Measurements from ENCODE around the gene PIGU. TPM values are rescaled to one million over a fixed set of nuclear protein-coding genes. Genes with fewer than 3 reads are reported as not detected.

The PIGU gene
- total RNA-seq, 5 donors from 2014 or later (not counting 1 experiment from before 2014, with no cell fraction given): 8.6 to 17.1 (median 13.6) TPM

DNA sequence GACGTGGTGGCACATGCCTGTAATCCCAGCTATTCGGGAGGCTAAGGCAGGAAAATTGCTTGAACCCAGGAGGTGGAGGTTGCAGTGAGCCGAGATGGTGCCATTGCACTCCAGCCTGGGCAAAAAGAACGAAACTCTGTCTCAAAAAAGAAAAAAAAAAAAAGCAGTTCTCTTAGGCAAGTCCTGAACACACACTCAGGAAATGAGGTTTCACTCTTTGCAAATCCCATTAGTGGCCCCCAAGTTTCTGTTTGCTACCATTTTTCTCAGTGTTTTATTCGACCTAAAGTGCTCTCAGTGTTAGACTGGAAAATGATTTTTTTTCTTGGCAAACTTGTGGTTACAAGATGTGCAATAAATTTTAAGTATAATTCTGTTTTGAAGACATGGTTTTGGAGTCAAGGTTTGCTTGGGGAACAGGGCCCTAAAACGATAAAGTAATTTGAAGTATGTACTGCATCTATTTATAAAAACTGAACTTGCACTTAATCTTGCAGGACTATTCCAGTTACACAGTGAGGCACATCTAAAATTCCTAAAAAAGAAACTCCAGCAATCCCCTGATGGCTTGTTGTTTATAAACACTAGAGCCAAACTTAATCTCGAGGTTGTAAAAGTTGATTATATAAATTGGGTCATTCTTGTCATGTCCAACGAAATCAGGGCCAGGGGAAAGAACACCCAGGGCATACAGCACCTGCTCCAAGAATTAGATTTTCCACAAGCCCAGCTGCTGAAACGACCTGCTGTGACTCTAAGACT, 75.8 kb downstream of the PIGU start:
- Histone ChIP-seq H3K9me3 (no peaks in the 10 kb centered on the region), H3K4me3 (ENCODE audit: control insufficient read depth in 1 of 2, extremely low read depth in 1 of 2, low read length in 1 of 2) (no peak overlapping the region), H3K4me1 (ENCODE audit: control insufficient read depth in 1 of 2, extremely low read depth in 1 of 2, insufficient read depth in 2 of 2, low read length in 2 of 2) (no peaks in the 10 kb centered on the region), H3K36me3 (ENCODE audit: control insufficient read depth in 2 of 2, extremely low read depth in 1 of 2, insufficient read depth in 1 of 2, low read length in 1 of 2) (no peaks in the 10 kb centered on the region), H3K27ac (ENCODE audit: low read length) (no peak overlapping the region), H3K27me3 (replicated peaks in 1 of 2; ENCODE audit: control insufficient read depth in 2 of 2, extremely low read depth in 1 of 2, insufficient read depth in 2 of 2, low read length in 1 of 2) (no peaks in the 10 kb centered on the region)
- DNase-seq (no peak), ATAC-seq (replicated peaks in 1 of 4) (no peak)
- Mint-ChIP-seq H3K9me3 (no peaks in the 10 kb centered on the region), H3K27me3 (no peaks in the 10 kb centered on the region), H3K4me1 (no peaks in the 10 kb centered on the region), H3K4me3 (no peak overlapping the region), H3K36me3 (peaks cover 7% of the 10 kb centered on the region), H3K27ac (no peak overlapping the region)
- ChIA-PET CTCF (no interaction called here), POLR2A (no interaction called here)
- 81% methylated on average over 2 of the region's 9 CpGs for WGBS (ENCODE audit: insufficient coverage)

GRCh38 chr20:34595377-34596184, 81.3 kb downstream of the PIGU start:
- Mint-ChIP-seq H3K4me3 (no peak overlapping the region), H3K36me3 (peaks cover 12% of the 10 kb centered on the region), H3K27me3 (no peaks in the 10 kb centered on the region), H3K4me1 (no peaks in the 10 kb centered on the region), H3K9me3 (no peaks in the 10 kb centered on the region), H3K27ac (no peak overlapping the region)
- DNase-seq (no peak), ATAC-seq (replicated peaks in 1 of 4) (no peak)
- no peak overlapping the region for H3K4me3 ChIP-seq (ENCODE audit: control insufficient read depth in 1 of 2, extremely low read depth in 1 of 2, low read length in 1 of 2)
- H3K4me1 ChIP-seq (ENCODE audit: control insufficient read depth in 1 of 2, extremely low read depth in 1 of 2, insufficient read depth in 2 of 2, low read length in 2 of 2): no peaks in the 10 kb centered on the region
- ChIA-PET CTCF (no interaction called here), POLR2A (no interaction called here)
- no peaks in the 10 kb centered on the region for H3K36me3 ChIP-seq (ENCODE audit: control insufficient read depth in 2 of 2, extremely low read depth in 1 of 2, insufficient read depth in 1 of 2, low read length in 1 of 2)
- no peaks in the 10 kb centered on the region for H3K27me3 ChIP-seq (replicated peaks in 1 of 2; ENCODE audit: control insufficient read depth in 2 of 2, extremely low read depth in 1 of 2, insufficient read depth in 2 of 2, low read length in 1 of 2)
- WGBS (ENCODE audit: insufficient coverage): 100% methylated on average over 4 of the region's 9 CpGs
- no peaks in the 10 kb centered on the region for H3K9me3 ChIP-seq
- H3K27ac ChIP-seq (ENCODE audit: low read length): no peak overlapping the region

DNA sequence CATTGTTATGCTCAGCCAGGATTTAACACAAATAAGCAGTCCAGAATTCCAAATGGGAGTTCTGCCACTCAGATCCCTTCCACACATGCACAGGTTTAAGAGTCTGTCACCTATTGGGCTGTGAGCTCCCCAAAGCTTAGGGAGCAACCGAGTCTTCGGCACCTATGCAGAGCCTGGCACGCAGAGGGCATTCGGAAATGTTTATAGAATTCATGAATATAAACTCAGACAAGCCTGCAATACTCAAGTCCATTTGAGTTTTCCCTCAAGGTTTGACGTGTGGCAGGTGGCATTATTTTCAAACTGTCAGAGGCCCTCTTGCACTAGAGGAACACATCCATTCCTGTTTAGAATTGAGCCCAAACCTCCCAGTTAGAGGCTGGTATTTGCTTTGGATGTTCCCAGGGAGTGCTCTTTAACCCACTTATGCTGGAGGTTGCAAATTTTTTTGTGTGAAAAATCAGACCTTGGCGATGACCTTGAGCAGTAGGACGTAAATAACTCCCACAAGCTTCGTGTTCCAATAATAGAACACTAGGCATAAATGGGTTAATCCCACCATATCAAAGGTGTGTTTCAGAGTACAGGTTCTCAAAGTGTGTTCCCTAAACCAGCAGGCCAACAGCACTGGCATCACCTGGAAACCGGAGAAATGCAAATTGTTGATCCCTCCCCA, 90.3 kb downstream of the PIGU start:
- Histone ChIP-seq H3K9me3 (no peaks in the 10 kb centered on the region), H3K4me1 (ENCODE audit: control insufficient read depth in 1 of 2, extremely low read depth in 1 of 2, insufficient read depth in 2 of 2, low read length in 2 of 2) (peaks cover 0 to 3% of the 10 kb centered on the region in 2 experiments), H3K27me3 (replicated peaks in 1 of 2; ENCODE audit: control insufficient read depth in 2 of 2, extremely low read depth in 1 of 2, insufficient read depth in 2 of 2, low read length in 1 of 2) (no peaks in the 10 kb centered on the region), H3K36me3 (ENCODE audit: control insufficient read depth in 2 of 2, extremely low read depth in 1 of 2, insufficient read depth in 1 of 2, low read length in 1 of 2) (peaks cover 9 to 29% of the 10 kb centered on the region in 2 donors), H3K27ac (ENCODE audit: low read length) (no peak overlapping the region), H3K4me3 (ENCODE audit: control insufficient read depth in 1 of 2, extremely low read depth in 1 of 2, low read length in 1 of 2) (no peak overlapping the region)
- 100% methylated on average over 2 of the region's 9 CpGs for WGBS (ENCODE audit: insufficient coverage)
- Mint-ChIP-seq H3K36me3 (peaks cover 22% of the 10 kb centered on the region), H3K9me3 (no peaks in the 10 kb centered on the region), H3K27ac (no peak overlapping the region), H3K27me3 (no peaks in the 10 kb centered on the region), H3K4me1 (peaks cover 0 to 8% (median 5%) of the 10 kb centered on the region in 3 donors), H3K4me3 (no peak overlapping the region)
- POLR2A ChIA-PET: no interaction called here
- no peak for ATAC-seq (replicated peaks in 1 of 4)
- CTCF ChIA-PET: no interaction called here
- DNase-seq: no peak

DNA sequence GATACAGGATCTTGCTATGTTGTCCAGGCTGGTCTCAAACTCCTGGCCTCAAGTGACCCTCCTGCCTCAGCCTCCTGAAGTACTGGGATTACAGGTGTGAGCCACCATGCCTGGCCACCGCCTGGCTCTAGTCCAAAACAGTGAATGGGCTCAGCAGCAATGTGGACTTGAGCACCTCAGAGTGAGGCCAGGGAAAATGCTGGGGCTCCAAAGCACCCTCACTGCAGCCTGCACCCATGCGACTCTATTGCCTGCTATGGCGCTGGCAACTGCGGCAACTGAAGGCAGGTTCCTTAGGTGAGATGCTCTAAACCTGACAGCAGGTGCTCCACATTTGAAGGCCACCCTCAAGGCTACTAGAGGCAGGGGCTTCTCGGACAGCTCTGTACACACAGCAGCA, 91.9 kb downstream of the PIGU start:
- Mint-ChIP-seq H3K27ac (no peak overlapping the region), H3K27me3 (no peaks in the 10 kb centered on the region), H3K4me1 (peaks cover 8 to 25% (median 20%) of the 10 kb centered on the region in 3 donors), H3K36me3 (peaks cover 34% of the 10 kb centered on the region), H3K9me3 (no peaks in the 10 kb centered on the region), H3K4me3 (no peak overlapping the region)
- Histone ChIP-seq H3K27ac (ENCODE audit: low read length) (no peak overlapping the region), H3K4me1 (ENCODE audit: control insufficient read depth in 1 of 2, extremely low read depth in 1 of 2, insufficient read depth in 2 of 2, low read length in 2 of 2) (peaks cover 2 to 16% of the 10 kb centered on the region in 2 experiments), H3K4me3 (ENCODE audit: control insufficient read depth in 1 of 2, extremely low read depth in 1 of 2, low read length in 1 of 2) (no peak overlapping the region), H3K9me3 (no peaks in the 10 kb centered on the region), H3K27me3 (replicated peaks in 1 of 2; ENCODE audit: control insufficient read depth in 2 of 2, extremely low read depth in 1 of 2, insufficient read depth in 2 of 2, low read length in 1 of 2) (no peaks in the 10 kb centered on the region), H3K36me3 (ENCODE audit: control insufficient read depth in 2 of 2, extremely low read depth in 1 of 2, insufficient read depth in 1 of 2, low read length in 1 of 2) (peaks cover 4 to 29% of the 10 kb centered on the region in 2 donors)
- 98% methylated on average over 4 of the region's 5 CpGs for WGBS (ENCODE audit: insufficient coverage)
- ATAC-seq (replicated peaks in 1 of 4) (no peak), DNase-seq (no peak)
- CTCF ChIA-PET: no interaction called here
- POLR2A ChIA-PET: interaction anchor here in 1 of 2 donors (0.6 to 0.7 kb wide), 2 partner anchors 9 to 10 kb away, joined by 8 to 10 read pairs; no protein-coding TSS in a partner anchor

DNA sequence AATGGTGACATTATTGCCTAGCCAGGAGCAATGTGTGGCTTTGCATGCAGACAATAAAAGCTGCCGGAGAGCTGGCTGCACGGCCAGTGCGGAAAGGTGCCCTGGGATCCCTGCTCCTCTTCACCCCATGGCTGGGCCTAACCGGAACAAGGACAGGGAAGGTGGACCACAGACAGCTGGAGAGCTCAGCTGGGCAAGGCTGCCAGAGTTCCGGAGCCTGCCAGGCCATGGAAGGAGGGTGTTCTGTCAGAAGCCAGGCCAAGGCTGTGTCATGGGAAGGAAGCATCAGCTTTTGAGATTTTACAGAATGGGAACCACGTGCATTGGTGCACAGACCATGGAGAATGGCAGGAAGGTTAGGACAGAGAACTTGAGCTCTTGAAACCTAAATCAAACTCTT, 93.3 kb downstream of the PIGU start:
- CTCF ChIA-PET: interaction anchor here in 1 of 2 donors (0.6 kb wide), 1 partner anchor 60 kb away, joined by 5 read pairs; no protein-coding TSS in a partner anchor
- Mint-ChIP-seq H3K4me3 (no peak overlapping the region), H3K27ac (no peak overlapping the region), H3K27me3 (no peaks in the 10 kb centered on the region), H3K4me1 (peaks cover 14 to 34% (median 27%) of the 10 kb centered on the region in 3 donors), H3K36me3 (peaks cover 35% of the 10 kb centered on the region), H3K9me3 (no peaks in the 10 kb centered on the region)
- H3K4me1 ChIP-seq (ENCODE audit: control insufficient read depth in 1 of 2, extremely low read depth in 1 of 2, insufficient read depth in 2 of 2, low read length in 2 of 2): peaks cover 2 to 20% of the 10 kb centered on the region in 2 experiments
- no peak overlapping the region for H3K27ac ChIP-seq (ENCODE audit: low read length)
- peaks cover 4 to 29% of the 10 kb centered on the region in 2 donors for H3K36me3 ChIP-seq (ENCODE audit: control insufficient read depth in 2 of 2, extremely low read depth in 1 of 2, insufficient read depth in 1 of 2, low read length in 1 of 2)
- ATAC-seq (replicated peaks in 1 of 4) (no peak), DNase-seq (no peak)
- H3K9me3 ChIP-seq: no peaks in the 10 kb centered on the region
- 100% methylated on average over 3 of the region's 6 CpGs for WGBS (ENCODE audit: insufficient coverage)
- POLR2A ChIA-PET: no interaction called here
- H3K4me3 ChIP-seq (ENCODE audit: control insufficient read depth in 1 of 2, extremely low read depth in 1 of 2, low read length in 1 of 2): no peak overlapping the region
- H3K27me3 ChIP-seq (replicated peaks in 1 of 2; ENCODE audit: control insufficient read depth in 2 of 2, extremely low read depth in 1 of 2, insufficient read depth in 2 of 2, low read length in 1 of 2): no peaks in the 10 kb centered on the region

DNA sequence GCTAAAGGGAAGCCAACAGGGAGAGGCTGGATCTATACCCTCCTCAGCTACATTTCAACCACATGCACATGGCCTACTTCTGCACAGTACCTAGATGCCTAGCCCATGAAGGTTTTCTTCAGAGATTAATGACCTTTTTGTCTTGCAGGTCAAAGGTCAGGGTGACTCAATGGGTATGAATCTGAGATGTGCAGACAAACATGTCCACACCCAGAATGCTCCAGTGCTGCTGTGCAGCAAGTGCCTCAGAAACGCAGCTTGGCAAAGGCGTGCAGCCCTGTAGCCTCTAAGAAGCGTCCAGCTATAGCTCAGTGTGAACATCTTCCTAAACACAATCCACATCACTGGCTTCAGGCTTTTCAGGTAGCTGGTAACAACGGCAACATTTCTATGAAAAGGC, 94.0 kb downstream of the PIGU start:
- H3K4me1 Mint-ChIP-seq: peaks cover 14 to 34% (median 27%) of the 10 kb centered on the region in 3 donors
- H3K36me3 ChIP-seq (ENCODE audit: control insufficient read depth in 2 of 2, extremely low read depth in 1 of 2, insufficient read depth in 1 of 2, low read length in 1 of 2): peaks cover 4 to 23% of the 10 kb centered on the region in 2 donors
- POLR2A ChIA-PET: no interaction called here
- no peaks in the 10 kb centered on the region for H3K9me3 ChIP-seq
- no peaks in the 10 kb centered on the region for H3K27me3 Mint-ChIP-seq
- H3K4me1 ChIP-seq (ENCODE audit: control insufficient read depth in 1 of 2, extremely low read depth in 1 of 2, insufficient read depth in 2 of 2, low read length in 2 of 2): peaks cover 2 to 20% of the 10 kb centered on the region in 2 experiments
- CTCF ChIA-PET: interaction anchor here (0.6 kb wide), 3 partner anchors 60 to 187 kb away, joined by 3 to 11 read pairs (median 5); no protein-coding TSS in a partner anchor
- peak overlapping the region in 1 of 2 donors; percentile 52 for H3K27ac Mint-ChIP-seq
- no peak overlapping the region for H3K4me3 Mint-ChIP-seq
- DNase-seq (no peak), ATAC-seq (replicated peaks in 1 of 4) (no peak)
- no peaks in the 10 kb centered on the region for H3K9me3 Mint-ChIP-seq
- H3K27me3 ChIP-seq (replicated peaks in 1 of 2; ENCODE audit: control insufficient read depth in 2 of 2, extremely low read depth in 1 of 2, insufficient read depth in 2 of 2, low read length in 1 of 2): no peaks in the 10 kb centered on the region
- H3K36me3 Mint-ChIP-seq: peaks cover 35% of the 10 kb centered on the region
- 100% methylated on average over 4 of the region's 4 CpGs for WGBS (ENCODE audit: insufficient coverage)
- H3K4me3 ChIP-seq (ENCODE audit: control insufficient read depth in 1 of 2, extremely low read depth in 1 of 2, low read length in 1 of 2): no peak overlapping the region
- H3K27ac ChIP-seq (ENCODE audit: low read length): no peak overlapping the region

Data from T-cell (primary cell).